Lower leg skin (tissue), 4 donors: ENCODE results near the gene TLK1. TPM values are rescaled to one million over a fixed set of nuclear protein-coding genes. Genes with fewer than 3 reads are reported as not detected.

Experiments used
- DNase-seq, 2 donors: peaks; one replicate each; pipeline ENCODE4 v3.0.0-alpha.2; 2019; ENCODE audit warnings: low spot score in 2 of 2
- H3K4me3 ChIP-seq: fragments of 200-600 bp; sonication (generic); 2 replicates; pipeline ENCODE4 v1.5.1; 2017; ENCODE audit warnings: mild to moderate bottlenecking, low read depth; ENCODE audit not compliant: poor library complexity, severe bottlenecking
- CTCF ChIP-seq, 3 donors: fragments of 450-650 bp; IDR thresholded peaks; one replicate each; pipeline ENCODE4 v1.5.1; 2016; ENCODE audit warnings: antibody characterized with exemption in 3 of 3, mild to moderate bottlenecking in 3 of 3, moderate library complexity in 2 of 3
- POLR2A ChIP-seq, 2 donors: fragments of 450-650 bp; IDR thresholded peaks; one replicate each; pipeline ENCODE4 v1.6.1; 2016 to 2017; ENCODE audit warnings: antibody characterized with exemption in 2 of 2, mild to moderate bottlenecking in 1 of 2, moderate library complexity in 1 of 2
- WGBS, 2 donors: methylation state at CpG; one replicate each; pipeline ENCODE4 v1.1.5; 2018; 5-methylcytosine and 5-hydroxymethylcytosine counted together
- intact Hi-C: fragments of 100-400 bp; cut with DNase I; formaldehyde crosslinking; loops from one replicate; pipeline ENCODE4 v1.15.0; 2023; ENCODE audit warnings: low total_unique reads
- total RNA-seq, 4 donors: library from RNA; depleted of rRNA; stranded (reverse); fragments of >200 nt; gene quantifications; one replicate each; pipeline ENCODE4 v1.1.0, GENCODE V29; 2016

The TLK1 gene
- total RNA-seq, 4 donors from 2014 or later = 22.9 to 68.3 (median 26.2) TPM

- no peak overlapping the region for H3K4me3 ChIP-seq
- intact Hi-C loops = no loop called here
- TF ChIP-seq POLR2A (IDR thresholded peaks at IDR 0.05) (no peak), CTCF (IDR thresholded peaks at IDR 0.05) (no peak)
- no peak for DNase-seq
- 51 to 54% methylated on average over 8 of the region's 8 CpGs for WGBS, 2 donors
These were observed 91.3 kb downstream of the TLK1 start for GRCh38 chr2:171069286-171069956.

GRCh38 chr2:171066110-171066509 lies 94.6 kb downstream of the TLK1 start:
- 86 to 91% methylated on average over 1 of the region's 1 CpG for WGBS, 2 donors
- TF ChIP-seq POLR2A (IDR thresholded peaks at IDR 0.05) = no peak
- intact Hi-C loops = no loop called here
- no peak for DNase-seq
- no peak overlapping the region for H3K4me3 ChIP-seq

- no peak for DNase-seq
- WGBS, 2 donors = 90 to 92% methylated on average over 2 of the region's 2 CpGs
- intact Hi-C loops = no loop called here
These were observed 103.1 kb downstream of the TLK1 start for GRCh38 chr2:171057575-171057974.

GRCh38 chr2:171056307-171056706 lies 104.4 kb downstream of the TLK1 start:
- H3K4me3 ChIP-seq = no peak overlapping the region
- DNase-seq = no peak
- intact Hi-C loops = no loop called here
- no peak for TF ChIP-seq CTCF (IDR thresholded peaks at IDR 0.05)
- no peak for TF ChIP-seq POLR2A (IDR thresholded peaks at IDR 0.05)
- WGBS, 2 donors = 62 to 71% methylated on average over 1 of the region's 1 CpG

More at GRCh38 chr2:171057575-171057974, 103.1 kb downstream of the TLK1 start:
- TF ChIP-seq CTCF (IDR thresholded peaks at IDR 0.05) (no peak), POLR2A (IDR thresholded peaks at IDR 0.05) (no peak)
- no peak overlapping the region for H3K4me3 ChIP-seq

GRCh38 chr2:171049691-171050090 lies 111.0 kb downstream of the TLK1 start:
- 95 to 96% methylated on average over 7 of the region's 7 CpGs for WGBS, 2 donors
- DNase-seq = no peak
- TF ChIP-seq CTCF (IDR thresholded peaks at IDR 0.05) (no peak), POLR2A (IDR thresholded peaks at IDR 0.05) (no peak)
- intact Hi-C loops = no loop called here
- H3K4me3 ChIP-seq = no peak overlapping the region

- WGBS, 2 donors = 78 to 95% methylated on average over 3 of the region's 3 CpGs
- H3K4me3 ChIP-seq = no peak overlapping the region
- no peak for DNase-seq
- TF ChIP-seq POLR2A (IDR thresholded peaks at IDR 0.05) = no peak
- TF ChIP-seq CTCF (IDR thresholded peaks at IDR 0.05) = no peak
- intact Hi-C loops = no loop called here
These were observed 114.6 kb downstream of the TLK1 start for GRCh38 chr2:171046048-171046560.
